NCI-H2107 treated with DMSO at 0.1 percent for 48 hours (cell line): ENCODE measurements around the gene MAMSTR.

Source experiments
- DNase-seq: peaks from one replicate; lab custom pipeline; 2025; ENCODE audit not compliant: unreplicated experiment; lab: John Stamatoyannopoulos, UW

Gene MAMSTR

DNA sequence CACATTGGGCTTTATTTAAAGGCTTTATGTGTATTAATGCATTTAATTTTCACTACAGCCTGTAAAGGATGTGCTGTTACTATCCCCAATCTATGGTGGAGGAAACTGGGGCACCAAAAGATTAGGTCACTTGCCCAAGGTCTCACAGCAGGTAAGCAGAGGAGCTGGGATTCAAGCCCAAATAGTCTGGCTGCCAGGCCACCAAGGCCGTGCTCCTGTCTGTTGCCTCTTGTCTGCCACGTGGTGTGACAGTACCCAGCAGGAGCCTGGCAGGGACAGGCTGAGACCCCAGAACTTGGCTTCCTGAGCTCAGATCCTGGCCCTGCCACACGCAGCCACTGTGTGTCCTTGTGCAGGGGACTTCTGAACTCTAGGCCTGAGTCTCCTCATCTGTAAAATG, 51.2 kb downstream of the MAMSTR start:
- DNase-seq: no peak

DNA sequence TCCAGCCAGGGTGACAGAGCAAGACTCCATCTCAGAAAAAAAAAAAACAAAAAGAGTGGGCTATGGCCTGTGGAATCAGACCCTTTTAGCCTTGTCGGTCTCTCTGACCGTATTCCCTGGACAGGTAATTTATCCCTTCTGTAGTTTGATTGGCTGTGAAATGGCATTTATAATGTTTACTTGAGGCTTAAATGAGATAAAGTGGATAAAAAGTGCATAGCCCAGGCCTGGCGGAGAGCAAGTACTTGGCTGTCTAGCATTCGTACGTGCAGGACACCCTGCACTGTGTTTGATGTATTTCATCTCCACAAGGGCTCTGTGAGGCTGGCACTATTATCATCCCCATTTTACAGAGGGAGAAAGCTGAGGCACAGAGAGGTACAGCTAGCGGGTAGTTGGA, 53.7 kb downstream of the MAMSTR start:
- DNase-seq: no peak

DNA sequence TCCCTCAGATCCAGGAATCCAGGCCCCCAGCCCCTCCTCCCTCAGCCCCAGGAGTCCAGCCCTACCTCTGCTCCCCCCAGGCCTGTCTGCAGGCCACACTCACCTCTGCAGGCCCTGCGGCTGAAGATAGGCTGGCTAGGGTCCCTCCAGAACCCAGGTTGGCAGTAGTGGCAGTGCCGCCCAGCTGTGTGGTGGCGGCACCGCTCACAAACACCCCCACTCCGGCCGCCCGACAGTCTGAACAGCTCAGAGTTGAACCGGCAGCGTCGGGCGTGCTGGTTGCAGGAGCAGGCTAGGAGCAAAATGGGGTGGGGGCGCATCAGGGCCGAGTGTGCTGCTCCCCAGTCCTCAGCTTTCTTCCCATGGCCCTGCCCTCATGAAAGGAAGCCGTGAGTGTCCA, 55.0 kb downstream of the MAMSTR start:
- no peak for DNase-seq

DNA sequence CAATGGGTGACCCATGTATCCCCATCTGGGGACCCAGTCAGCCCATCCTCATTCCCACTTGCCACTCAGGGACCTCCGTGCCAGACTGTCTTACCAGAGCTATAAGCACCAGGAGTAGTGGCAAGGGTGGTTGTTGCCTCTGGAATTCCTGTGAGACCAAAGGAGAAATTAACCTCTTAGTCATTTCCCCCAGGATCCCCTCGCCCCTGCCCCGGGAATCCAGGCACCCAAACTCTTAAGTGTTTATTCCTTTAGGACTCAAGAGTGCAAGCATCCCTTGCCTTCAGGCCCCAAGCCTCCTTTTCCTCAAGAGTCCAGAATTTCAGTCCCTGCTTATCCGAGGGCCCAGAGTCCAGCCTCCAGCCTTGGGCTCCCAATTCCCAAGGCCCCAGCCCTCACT, 55.9 kb downstream of the MAMSTR start:
- DNase-seq: no peak
